DMS 273 (cell line): ENCODE results near the gene IL25.
"Not testable (repeated sequence)": the region's sequence is repeated elsewhere in the genome, so short reads cannot be mapped to it uniquely, and the experiment has no call there.

ENCODE experiments used
- DNase-seq: peaks from one replicate; lab custom pipeline; 2025; ENCODE audit not compliant: unreplicated experiment; lab: John Stamatoyannopoulos, UW

IL25 gene

DNA sequence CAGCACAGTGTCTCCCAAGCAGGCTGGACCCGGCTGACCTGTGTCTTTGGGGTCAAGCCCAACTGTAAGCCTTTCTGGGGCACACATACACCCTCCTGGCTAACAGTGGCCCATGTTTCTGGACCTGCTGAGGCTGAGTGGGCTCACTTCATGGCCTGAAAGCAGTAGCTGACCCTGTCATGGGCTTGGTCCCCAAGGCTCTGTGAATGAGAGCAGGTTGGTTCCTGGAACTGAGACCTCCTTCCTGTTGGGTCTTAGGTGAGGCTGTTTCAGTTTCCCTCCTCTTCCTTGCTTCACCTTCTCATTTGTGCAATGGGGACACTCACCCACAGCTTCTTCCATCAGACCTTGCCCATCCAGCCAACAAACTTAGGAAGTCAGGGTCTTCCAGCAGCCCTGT lies 744 bp upstream of the IL25 start:
- DNase-seq, result no peak

DNA sequence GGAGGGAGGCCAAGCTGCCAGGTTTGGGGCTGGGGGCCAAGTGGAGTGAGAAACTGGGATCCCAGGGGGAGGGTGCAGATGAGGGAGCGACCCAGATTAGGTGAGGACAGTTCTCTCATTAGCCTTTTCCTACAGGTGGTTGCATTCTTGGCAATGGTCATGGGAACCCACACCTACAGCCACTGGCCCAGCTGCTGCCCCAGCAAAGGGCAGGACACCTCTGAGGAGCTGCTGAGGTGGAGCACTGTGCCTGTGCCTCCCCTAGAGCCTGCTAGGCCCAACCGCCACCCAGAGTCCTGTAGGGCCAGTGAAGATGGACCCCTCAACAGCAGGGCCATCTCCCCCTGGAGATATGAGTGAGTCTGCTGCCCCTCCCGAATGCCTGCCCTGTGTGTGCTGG lies 432 bp downstream of the IL25 start:
- DNase-seq, result no peak

DNA sequence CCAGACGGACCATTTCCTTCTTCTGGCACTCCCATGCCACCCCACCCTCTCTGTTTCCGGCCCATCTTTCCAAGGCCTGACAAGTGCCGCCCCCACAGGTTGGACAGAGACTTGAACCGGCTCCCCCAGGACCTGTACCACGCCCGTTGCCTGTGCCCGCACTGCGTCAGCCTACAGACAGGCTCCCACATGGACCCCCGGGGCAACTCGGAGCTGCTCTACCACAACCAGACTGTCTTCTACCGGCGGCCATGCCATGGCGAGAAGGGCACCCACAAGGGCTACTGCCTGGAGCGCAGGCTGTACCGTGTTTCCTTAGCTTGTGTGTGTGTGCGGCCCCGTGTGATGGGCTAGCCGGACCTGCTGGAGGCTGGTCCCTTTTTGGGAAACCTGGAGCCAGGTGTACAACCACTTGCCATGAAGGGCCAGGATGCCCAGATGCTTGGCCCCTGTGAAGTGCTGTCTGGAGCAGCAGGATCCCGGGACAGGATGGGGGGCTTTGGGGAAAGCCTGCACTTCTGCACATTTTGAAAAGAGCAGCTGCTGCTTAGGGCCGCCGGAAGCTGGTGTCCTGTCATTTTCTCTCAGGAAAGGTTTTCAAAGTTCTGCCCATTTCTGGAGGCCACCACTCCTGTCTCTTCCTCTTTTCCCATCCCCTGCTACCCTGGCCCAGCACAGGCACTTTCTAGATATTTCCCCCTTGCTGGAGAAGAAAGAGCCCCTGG lies 3.1 kb downstream of the IL25 start:
- no peak for DNase-seq

DNA sequence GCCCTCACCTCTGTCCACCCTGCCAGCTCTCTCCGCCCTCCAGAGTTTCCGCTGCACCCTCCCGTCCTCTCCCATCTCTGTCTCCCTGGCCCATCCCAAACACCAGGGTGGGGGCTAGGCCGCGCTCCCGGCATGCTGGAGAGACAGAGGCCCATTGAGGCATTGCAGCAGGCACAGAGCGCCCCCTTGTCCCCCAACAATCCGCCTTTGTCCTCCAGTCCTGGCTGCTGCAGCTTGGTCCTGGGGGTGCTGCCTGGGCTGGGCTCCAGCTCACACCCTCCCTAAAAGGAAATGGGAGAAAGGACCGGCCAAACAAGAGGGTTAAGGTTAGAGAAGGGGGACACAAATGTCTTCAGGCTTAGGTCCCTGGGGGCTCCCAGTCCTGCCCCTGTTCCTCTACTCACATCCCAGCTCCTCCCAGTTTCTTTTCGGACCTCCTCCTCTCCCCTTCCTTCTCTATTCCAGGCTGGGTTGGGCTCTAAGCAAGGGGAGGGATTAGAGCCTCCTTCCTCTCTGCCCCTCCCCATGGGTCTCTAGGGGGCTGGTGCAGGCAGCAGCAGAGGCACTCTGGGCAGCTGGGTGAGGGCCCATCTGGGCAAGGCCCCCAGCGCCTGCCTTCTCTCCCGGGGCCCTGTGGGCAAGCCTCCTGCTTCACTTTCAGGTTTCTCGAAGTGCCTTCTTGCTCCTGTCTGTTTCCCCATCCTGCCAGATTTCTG lies 4.0 kb downstream of the IL25 start, which contains the start of gene CMTM5:
Gene CMTM5, plus strand, starts transcription at position 565 of the 716 bp plus-strand sequence. CDS start 206 bp downstream, outside the sequence.
- peak; percentile 68 for DNase-seq

DNA sequence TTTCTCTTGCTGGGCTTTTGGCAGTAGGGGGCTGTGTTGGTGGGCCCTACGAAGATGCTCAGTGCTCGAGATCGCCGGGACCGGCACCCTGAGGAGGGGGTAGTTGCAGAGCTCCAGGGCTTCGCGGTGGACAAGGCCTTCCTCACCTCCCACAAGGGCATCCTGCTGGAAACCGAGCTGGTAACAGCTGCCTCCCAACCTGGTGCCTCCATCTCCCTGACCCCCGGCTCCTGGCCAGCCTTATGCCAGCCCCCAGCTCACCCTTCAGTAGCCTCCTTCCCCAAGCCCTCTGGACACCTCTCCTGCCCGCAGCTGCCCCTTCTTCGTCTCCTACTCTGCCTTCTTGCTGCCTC lies 4.6 kb downstream of the IL25 start:
- no peak for DNase-seq

DNA sequence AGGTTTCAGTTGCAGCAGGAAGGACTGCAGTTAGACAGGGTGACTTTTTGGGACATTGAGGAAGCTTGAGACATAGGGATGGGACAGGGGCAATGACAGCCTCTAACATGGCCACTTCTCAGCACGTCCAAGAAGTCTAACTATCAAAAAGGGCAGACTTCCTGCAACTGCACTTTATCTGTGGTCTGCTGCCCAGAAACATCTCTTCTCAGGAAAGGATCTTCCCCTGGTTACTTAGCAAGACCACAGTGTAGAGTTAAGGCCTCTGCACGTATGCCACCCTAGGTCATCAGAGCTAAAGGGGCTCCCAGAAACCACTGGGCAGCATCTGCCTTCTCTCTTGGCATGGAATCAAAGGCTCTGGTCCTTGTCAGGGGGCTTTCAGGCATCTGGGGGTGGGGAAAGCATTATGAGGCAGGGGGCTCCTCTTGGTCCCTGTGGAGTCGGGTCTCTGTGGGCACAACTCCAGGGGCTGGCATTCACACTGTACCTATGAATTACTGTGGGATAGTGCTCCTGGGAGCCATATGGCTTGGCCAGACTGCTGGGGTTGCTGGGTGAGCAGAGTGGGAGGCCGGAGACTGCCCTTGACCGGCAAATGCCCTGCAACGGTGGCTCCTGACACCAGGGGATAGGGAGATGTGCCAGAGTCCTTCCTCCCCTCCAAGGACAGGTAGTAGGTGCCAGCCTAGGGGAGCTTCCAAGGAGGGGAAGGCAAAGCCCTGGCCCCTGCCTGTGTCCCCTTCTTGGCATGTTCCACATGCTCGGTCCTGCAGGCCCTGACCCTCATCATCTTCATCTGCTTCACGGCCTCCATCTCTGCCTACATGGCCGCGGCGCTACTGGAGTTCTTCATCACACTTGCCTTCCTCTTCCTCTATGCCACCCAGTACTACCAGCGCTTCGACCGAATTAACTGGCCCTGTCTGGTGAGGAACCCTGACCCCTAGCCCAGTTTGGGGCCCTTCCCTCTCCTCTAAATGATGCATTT lies 5.3 kb downstream of the IL25 start:
- no peak for DNase-seq

DNA sequence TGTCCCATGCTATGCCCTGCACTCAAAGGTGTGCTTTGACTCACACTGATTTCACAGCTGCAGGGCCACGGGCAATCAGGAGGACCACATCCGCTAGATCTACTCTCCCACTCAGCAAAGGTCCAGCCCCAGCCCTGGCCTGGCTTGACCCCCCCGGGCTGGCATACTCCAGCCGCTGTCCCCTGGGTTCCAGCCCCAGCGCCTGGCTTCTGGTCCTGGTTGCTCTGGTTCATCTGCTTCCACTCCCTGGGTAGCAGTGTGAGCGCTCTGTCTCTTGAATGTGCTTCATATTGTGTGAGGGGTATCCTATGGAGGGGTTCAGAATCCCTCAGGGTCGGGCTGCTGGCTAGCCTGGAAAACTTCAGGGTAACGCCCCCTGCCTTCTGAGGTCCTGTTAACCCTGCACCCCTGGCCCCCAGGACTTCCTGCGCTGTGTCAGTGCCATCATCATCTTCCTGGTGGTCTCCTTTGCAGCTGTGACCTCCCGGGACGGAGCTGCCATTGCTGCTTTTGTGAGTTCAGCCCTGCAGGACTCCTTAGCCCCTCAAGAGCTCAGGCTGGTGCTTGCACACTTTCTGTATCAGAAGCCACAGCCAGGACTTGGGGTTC lies 6.1 kb downstream of the IL25 start:
- DNase-seq, result no peak

- peak; percentile 79 for DNase-seq
Observed at GRCh38 chr14:23379366-23380196, 7.0 kb downstream of the IL25 start.

DNA sequence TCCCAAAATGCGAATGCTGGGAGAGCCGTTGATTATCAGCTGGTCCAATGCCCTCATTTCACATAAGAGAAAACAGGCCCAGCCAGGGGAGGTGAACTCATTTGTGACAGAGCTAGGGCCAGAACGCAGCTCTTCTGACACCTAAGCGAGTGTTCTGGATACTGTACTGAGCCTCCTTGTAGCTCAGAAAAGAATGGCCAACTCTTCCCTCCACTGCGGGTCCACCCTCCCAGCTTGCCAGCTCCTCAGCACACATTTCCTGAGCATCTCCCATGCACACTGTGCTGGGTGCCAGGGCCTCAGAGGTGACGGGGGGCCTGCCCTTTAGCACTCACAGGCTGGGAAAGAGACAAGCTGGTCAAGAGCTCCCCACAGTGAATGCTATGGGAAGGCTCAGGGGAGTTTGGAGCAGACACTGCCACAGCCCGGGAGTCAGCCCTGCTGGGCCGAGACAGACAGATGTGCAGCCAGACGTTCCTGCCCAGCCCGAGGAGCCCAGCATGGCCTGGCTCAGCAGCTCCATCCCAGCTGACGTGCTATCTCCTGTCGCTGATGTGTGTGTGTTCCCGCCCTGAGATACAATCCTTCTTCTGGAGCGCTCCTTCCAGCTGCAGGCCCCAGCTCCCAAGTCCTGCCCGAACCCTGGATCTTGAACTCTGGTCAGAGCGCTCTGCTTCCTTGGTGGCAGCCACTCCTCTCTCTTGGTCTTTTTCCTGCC lies 7.7 kb downstream of the IL25 start:
- DNase-seq, result peak; percentile 24

DNA sequence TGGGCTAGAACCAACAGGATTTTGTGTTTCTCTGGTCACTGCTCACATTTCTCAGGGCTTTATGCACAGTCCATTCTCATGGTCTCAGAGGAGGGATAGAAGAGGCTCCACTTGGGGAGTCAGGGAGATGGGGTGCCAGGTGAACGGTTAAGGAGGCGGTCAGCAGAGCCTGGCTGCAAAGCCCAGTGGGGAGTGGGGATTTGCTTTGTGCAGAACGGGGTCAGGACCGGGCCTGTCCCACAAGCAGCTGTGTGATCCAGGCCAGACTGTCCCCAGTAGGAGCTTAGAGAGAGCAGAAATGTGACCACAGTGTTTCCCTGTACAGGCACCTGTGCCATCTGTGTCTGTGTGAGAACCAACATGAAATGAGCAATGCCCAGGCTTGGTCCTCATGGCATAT lies 8.4 kb downstream of the IL25 start:
- DNase-seq, result no peak

- peak; percentile 40 for DNase-seq
Observed at GRCh38 chr14:23381871-23382270, 9.3 kb downstream of the IL25 start.

- no peak for DNase-seq
Observed at GRCh38 chr14:23382276-23382675, 9.7 kb downstream of the IL25 start.

- DNase-seq, result no peak
Observed at GRCh38 chr14:23382731-23383440, 10.3 kb downstream of the IL25 start.

GRCh38 chr14:23384364-23385080 lies 11.9 kb downstream of the IL25 start:
- DNase-seq, result no peak

- no peak for DNase-seq
Observed at GRCh38 chr14:23385244-23385641, 12.6 kb downstream of the IL25 start.

- no peak for DNase-seq
Observed at GRCh38 chr14:23385642-23386265, 13.1 kb downstream of the IL25 start.

DNA sequence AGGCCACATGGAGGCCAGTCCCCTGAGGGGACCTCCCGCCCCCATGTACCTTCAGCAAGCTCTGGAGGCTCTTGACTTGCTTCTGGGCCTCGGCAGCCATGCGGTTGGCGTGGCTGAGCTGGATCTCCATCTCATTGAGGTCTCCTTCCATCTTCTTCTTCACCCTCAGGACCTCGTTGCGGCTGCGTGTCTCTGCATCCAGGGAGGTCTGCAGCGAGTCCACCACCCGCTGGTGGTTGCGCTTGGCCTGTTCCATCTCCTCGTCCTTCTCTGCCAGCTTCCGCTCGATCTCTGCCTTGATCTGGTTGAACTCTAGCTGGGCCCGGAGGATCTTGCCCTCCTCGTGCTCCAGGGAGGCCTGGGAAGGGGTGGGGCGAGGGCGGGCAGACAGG lies 13.7 kb downstream of the IL25 start:
- not testable (repeated sequence) for DNase-seq

- DNase-seq, result no peak
Observed at GRCh38 chr14:23386999-23387398, 14.4 kb downstream of the IL25 start.
